Endothelial cell of hepatic sinusoid (primary cell): Measurements from ENCODE around the gene USH1G.
"Not testable (repeated sequence)": the region's sequence is repeated elsewhere in the genome, so short reads cannot be mapped to it uniquely, and the experiment has no call there.

Experiments used
- in situ Hi-C: cut with HindIII; loops from 2 replicates; pipeline ENCODE4 v1.10.0; 2017; ENCODE audit warnings: low sequenced_read_pairs

The USH1G gene

GRCh38 chr17:74922694-74923537 is at the start of gene USH1G:
USH1G (minus strand) TSS chr17:74923255; CDS start chr17:74923073, 182 bp downstream.
- in situ Hi-C loops = no loop called here

- in situ Hi-C loops = no loop called here
Measured at GRCh38 chr17:74972107-74972972, 49.3 kb upstream of the USH1G start, which contains the start of gene HID1. HID1 (minus strand) TSS chr17:74972759; CDS start chr17:74972656, 103 bp downstream.

GRCh38 chr17:74971842-74972106 is 48.7 kb upstream of the USH1G start:
- in situ Hi-C loops = no loop called here

- in situ Hi-C loops = no loop called here
Measured at GRCh38 chr17:74971069-74971841, 48.2 kb upstream of the USH1G start.

- in situ Hi-C loops = no loop called here
Measured at GRCh38 chr17:74970395-74970794, 47.3 kb upstream of the USH1G start.

- in situ Hi-C loops = not testable (repeated sequence)
Measured at GRCh38 chr17:74969501-74969900, 46.4 kb upstream of the USH1G start.

GRCh38 chr17:74968361-74968780 is 45.3 kb upstream of the USH1G start:
- in situ Hi-C loops = no loop called here

- in situ Hi-C loops = no loop called here
Measured at GRCh38 chr17:74964988-74965622, 42.0 kb upstream of the USH1G start.

- in situ Hi-C loops = no loop called here
Measured at GRCh38 chr17:74964246-74964761, 41.2 kb upstream of the USH1G start.

GRCh38 chr17:74963656-74964055 is 40.6 kb upstream of the USH1G start:
- in situ Hi-C loops = no loop called here

- in situ Hi-C loops = no loop called here
Measured at GRCh38 chr17:74962622-74963394, 39.8 kb upstream of the USH1G start.

GRCh38 chr17:74961657-74962350 is 38.7 kb upstream of the USH1G start:
- in situ Hi-C loops = no loop called here

- in situ Hi-C loops = no loop called here
Measured at GRCh38 chr17:74960570-74961342, 37.7 kb upstream of the USH1G start.

- in situ Hi-C loops = loop anchor here (5.0 kb wide), 1 partner anchor 57 kb away; no protein-coding TSS in a partner anchor
Measured at GRCh38 chr17:74959826-74960515, 36.9 kb upstream of the USH1G start.

GRCh38 chr17:74957935-74958740 is 35.1 kb upstream of the USH1G start:
- in situ Hi-C loops = loop anchor here (5.0 kb wide), 1 partner anchor 59 kb away; no protein-coding TSS in a partner anchor

GRCh38 chr17:74956093-74956492 is 33.0 kb upstream of the USH1G start:
- in situ Hi-C loops = loop anchor here (5.0 kb wide), 1 partner anchor 61 kb away; no protein-coding TSS in a partner anchor
